GM18520 (cell line): ENCODE data around the gene RBM15.

ENCODE experiments used
- ATAC-seq: cut with Tn5 transposase; IDR thresholded peaks from one replicate; pipeline ENCODE4 v1.9.1; 2021; ENCODE audit not compliant: unreplicated experiment

The RBM15 gene

DNA sequence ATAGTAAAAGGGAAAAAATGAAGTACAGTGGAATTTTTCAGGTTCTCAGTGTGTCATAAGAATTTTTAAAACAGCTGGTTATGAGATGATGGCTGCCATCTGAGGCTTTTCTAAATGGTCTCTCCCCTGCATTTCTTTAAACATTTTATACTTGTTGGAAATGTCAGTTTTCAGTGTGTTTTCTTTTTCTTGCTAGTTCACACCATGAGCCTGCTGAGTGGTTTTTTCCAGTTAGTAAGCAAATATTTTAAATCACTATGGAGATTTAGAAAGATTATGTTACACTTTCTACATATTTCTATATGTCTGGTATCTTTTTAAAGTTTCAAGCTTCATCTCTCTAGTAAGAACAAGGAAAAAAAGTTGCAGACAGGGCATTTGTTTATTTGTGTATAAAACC lies 9.6 kb downstream of the RBM15 start:
- ATAC-seq, result no peak

DNA sequence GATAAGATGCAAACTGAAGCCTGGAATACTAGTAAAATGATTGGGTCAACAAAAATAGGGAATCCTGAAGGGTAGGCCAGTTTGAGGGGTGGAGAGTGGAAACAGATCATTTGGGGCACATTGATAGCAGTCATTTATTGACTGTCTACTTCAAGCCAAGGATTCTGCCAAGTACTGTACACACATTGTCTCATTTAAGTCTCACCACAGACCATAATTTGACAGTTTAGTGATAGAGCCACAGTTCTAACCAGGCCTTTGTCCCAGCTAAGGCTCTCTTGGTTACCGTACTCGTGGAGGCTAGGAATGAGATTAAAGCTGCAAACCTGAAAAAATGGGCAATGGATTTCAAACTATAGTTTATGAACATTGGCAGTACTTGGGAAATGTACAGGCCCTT lies 11.2 kb downstream of the RBM15 start:
- no peak for ATAC-seq

DNA sequence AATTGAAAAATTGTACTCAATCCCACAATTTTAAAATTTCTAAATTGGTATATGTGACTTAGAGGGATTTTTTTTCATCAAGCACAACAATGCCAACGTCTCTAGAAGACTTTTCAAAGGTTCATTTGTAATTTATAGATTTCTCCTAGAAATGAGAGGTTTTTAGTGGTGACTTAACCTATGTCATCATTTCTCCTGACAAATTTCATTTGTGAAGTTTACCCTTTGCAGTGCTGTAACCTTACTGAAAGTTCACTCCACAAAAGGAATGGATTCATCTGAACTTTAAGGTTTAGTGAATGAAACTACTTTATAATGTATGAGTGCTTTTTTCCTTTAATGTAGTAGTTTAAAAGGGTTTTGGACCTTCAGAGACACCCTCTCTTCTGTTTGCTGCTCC lies 16.1 kb downstream of the RBM15 start:
- no peak for ATAC-seq

DNA sequence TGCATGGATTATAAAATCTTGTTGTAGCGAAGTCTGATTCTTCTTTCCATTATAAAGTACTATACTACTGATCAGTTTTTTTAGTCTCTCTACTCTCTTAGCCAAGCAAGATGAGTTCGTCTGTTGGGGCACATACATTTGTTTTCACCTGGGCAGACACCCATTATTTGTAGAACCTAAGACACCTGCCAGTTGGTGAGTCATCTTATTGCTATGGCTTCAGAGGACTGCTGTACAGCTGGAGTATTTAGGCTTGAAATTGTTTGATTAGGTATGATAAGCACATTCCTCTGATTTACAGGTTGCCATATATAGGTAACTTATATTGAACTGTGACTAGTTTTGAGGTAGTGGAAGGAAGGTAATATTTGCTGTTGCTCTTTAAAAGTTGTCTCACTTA lies 17.2 kb downstream of the RBM15 start:
- ATAC-seq, result no peak

DNA sequence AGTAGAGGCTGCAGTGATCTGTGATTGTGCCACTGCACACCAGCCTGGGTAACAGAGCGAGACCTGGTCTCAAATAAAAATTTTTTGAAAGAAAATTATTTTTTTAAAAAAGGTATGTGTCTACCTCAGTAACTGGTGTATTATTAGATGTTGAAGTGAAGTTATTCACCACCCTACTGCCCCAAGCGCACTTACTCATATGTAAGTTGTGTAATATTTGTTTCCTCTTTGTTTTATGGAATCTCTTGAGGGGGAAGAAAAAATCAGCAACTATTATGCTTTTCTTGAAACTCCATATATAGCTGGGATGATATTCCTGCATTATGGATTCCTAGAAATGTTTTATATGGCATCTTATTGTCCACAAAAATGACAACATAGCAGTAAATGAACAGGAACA lies 21.3 kb downstream of the RBM15 start:
- no peak for ATAC-seq

DNA sequence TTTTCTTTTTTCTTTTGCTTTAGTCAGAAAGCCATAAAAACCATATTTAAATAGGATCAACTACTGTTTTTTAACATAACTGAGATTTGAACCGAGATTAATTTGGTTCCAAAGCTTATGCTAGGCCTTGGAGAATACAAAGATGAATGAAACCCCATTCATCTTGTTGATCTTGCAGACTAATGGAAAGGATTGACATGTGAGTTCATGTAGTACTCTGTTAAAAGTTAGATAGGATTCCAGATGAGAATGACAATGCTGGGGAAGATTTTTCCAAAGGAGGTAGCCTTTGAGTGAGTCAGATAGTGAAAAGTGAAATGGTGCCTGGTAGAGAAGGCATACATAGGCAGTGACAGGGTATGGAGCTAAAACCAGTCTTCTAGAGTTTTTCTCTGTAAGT lies 22.7 kb downstream of the RBM15 start:
- ATAC-seq, result no peak

DNA sequence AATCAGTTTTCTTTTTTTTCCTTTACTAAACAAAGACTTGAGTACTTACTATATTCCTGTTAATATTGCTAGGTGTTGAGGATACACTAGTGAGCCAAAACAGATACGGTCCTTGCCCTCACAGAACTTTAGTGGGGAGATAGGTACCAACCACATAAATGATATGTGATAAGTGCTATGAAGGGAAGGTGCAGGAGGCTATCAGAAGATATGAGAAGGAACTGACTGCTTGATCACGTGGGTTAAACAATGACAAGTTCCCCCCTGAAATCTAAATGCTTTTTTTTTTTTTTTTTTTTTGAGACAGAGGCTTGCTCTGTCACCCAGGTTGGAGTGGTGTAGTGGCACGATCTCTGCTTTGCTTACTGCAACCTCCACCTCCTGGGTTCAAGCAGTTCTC lies 25.0 kb downstream of the RBM15 start:
- no peak for ATAC-seq

DNA sequence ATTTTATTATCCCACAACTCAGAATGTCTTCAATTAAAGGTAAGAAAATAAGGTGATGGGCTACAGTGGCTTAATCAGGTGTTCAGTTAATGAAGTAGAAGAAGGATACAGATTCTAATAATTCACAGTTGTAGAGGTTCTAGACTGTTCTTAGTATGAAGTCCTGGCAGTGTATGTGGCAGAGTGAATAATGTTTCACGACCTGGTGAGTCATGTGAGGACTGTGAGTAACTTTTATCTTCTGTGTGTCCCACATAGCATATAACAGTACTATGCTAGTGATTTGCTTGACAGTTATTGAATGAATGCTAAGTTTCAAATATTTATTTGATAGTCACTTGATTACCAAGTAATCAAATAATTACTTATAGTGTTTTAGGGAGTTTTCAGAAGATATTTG lies 31.6 kb downstream of the RBM15 start:
- ATAC-seq, result no peak

DNA sequence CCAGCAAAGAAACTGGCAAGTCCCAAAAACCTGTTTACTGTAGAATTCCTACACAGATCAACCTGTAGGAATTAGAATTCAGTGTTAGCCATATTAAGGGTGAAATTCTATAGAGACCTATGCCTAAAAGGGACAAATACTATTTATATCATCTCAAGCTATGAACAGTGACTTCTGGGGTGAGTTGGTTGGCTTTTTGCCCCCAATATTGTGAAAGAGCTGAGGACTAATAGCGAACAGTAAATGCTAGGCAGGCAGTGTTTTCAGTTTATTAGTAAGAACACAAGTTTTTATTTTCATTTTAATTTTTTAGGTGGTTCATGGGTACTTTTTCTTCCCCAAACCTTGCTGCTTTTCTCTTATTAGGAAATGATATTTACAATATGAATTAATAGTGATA lies 36.3 kb downstream of the RBM15 start:
- ATAC-seq, result no peak

DNA sequence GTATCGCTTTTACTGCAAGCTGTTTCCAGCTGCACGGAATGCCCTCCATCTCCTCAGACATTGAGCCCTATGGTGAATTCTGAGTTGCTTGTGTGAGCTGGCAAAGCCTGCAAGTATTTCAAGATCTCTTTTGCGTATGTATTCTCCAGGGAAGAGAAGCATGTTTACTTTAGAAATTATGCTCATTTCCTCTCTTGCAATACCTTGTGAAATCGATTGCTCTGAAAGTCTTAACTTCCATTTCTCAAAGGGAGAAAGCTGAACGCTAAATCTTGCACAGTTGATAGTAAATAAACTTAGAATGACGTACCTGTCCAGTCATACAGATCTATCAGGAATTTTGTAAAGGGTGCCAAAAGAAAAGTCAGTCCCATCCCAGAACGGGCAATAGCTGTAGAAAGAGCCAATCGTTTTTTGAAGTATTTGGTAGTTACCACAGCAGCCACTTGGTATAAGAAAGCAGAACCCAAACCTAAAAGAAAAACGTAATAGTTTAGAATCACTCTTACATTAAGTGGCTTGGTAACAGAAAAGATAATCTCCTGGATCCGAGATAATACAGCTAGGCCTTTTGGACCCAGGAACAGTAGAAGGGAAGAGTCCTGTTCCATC lies 41.6 kb downstream of the RBM15 start:
- ATAC-seq, result no peak

DNA sequence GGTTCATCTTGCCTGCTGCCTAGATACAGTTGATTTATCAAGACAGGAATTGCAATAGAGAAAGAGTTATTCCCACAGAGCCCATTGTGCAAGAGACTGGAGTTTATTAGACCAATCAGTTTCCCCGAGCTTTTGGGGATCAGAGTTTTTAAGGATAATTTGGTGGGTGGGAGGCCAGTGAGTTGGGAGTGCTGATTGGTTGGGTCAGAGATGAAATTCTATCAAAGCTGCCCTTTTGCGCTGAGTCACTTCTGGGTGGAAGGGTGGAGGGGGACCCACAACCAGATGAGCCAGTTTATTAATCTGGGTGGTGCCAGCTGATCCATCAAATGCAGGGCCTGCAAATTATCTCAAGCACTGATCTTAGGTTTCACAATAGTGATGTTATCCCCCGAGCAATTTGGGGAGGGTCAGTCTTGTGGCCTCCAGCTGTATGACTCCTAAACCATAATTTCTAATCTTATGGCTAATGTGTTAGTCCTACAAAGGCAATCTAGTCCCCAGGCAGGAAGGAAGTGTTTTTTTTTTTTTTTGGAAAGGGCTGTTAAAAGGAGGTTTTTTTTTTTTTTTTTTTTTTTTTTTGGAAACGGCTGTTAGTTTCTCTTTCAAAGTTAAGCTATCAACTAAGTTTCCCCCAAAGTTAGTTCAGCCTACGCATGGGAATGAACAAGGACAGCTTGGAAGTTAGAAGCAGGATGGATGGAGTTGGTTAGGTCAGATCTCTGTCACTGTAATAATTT lies 44.2 kb downstream of the RBM15 start:
- ATAC-seq, result no peak

DNA sequence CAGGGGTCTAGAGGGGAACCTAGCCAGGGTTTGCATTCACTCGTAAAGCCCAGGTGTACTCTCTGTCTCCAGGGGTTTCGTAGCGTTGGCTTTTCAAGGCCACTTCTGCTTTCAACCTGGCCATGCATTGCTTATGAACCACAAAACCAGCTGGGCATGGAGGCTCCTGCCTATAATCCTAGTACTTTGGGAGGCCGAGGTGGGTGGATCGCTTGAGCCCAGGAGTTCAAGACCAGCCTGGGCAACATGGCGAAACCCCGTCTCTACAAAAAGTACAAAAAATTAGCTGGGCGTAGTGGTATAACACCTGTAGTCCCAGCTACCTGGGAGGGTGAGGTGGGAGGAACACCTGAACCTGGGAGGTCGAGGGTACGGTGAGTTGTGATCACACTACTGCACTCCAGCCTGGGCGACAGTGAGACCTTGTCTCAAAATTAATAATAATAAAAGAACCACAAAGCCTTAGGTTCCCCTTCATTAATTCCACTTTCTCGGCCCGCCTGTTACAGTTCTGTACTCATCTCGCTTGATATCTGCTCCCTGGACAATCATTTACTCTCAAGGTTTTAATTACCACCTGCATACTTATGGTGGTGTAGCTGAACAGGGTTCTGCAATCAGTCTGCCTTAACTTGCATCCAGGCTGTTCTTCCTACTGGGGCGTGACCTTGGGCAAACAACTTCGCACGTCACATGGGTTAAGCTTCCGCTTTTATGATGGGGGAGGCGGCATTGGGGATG lies 45.6 kb downstream of the RBM15 start:
- no peak for ATAC-seq

DNA sequence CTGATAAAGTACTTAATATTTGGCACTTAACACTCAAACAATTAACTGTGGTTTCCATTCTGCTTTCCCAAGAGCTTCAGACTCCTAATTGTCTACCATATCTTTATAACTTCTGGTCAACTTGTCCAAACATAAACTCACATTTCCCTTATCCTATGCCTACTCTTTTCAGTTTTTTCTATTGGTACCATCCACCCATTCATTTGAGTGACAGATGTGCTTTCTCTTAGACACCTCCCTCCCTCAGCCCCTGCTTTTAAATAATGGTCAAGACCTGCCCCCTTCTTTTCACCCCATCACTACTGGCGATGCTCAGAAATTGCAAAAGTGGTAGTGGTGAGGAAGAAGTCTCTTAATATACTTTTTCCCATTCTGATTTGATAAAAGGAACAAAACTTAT lies 46.2 kb downstream of the RBM15 start:
- ATAC-seq, result no peak

DNA sequence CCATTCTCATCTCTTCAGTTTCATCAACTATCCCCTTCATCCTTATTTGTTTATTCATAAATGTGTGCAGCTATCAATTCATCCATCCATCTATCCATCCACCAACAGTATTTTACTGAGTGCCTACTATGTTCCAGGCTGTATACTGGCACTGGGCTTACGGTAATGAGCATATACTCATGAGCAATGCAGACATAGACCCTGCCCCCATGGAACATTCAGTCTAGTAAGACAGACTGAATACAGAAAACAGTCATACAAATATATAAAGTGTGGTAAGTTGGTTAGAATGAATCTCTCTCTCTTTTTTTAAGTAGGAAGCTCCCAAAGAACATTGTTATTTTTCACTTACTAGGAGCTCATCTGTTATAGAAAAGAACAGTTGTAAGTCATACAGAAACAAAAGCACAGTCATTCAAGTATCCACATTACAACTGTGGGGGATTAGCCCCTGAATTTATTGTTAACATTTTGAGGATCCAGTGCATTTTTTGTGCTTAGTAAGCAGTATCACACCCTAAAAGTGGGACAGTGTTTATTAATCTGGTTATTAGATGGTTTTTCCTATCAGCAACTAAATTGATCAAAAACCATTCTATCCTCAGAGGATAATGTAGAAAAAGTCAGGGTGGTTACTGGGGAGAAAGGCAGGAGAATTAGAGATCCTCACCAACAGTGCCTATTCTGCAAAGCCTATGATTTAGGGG lies 48.0 kb downstream of the RBM15 start:
- ATAC-seq, result no peak

DNA sequence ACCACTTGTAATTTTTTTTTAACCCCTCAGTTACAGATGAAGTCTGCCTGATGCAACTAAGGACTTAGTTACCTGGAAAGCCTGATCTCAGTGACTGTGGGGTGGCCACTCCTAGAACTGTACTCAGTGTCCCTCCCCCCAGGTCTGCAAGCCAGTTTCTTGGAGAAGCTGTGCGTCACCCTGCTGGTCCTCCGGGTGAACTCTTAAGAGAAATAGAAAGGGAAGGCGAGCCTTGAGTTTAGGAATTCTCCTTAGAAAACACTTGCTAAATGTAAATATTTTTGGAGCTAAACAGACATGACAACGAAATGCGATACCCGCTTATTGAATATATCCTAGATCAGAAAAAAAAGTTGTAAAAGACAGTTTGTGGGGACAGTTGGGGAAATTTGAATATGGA lies 50.9 kb downstream of the RBM15 start:
- ATAC-seq, result no peak

DNA sequence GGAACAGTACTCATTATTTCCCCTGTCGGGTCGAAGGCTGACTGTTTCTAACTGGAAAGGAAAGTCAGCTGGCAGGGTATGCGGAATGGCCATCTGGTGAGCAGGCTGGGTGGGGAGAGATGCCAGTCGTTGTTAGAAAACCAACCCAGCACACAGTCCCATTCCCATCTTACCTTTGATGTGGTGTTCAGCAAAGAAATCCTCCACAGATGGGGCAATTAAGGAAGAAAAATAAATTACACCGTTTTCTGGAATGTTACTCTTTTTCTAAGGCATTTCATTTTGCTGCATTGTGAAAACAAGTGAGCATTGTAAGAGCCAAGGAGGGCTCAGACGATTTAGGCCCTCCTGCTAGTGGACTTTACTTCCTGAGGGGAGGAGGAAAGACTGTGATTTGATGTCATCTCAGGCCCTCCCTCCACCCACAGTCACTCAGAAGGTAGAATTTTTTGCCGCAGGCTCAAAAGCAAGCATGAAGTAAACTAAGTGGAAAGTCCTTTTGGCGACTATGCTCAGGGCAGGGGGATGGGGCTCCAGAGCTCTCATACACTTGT lies 51.6 kb downstream of the RBM15 start, which contains the start of gene SLC16A4:
Gene SLC16A4, minus strand, starts transcription at position 335 of the 554 bp plus-strand sequence. CDS start 1,703 bp downstream, outside the sequence.
- no peak for ATAC-seq

DNA sequence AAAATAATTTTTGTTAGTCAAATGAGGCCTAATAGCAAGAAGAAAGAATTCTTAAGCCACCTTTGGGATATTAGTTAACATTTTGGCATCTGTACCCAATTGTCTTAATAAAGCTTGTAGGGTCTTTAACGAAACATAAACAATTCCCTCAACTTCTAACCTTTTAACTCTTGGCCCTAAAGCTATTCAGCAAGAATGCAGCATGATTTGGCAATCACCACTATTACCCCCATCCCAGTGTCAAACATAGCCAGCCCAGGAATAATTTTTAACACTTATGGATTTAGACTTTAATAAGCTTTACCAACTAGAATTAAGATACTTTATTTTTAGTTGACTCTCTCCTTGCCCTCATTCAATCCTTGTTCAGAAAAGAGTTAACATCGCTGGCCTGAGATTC lies 54.1 kb downstream of the RBM15 start:
- no peak for ATAC-seq

DNA sequence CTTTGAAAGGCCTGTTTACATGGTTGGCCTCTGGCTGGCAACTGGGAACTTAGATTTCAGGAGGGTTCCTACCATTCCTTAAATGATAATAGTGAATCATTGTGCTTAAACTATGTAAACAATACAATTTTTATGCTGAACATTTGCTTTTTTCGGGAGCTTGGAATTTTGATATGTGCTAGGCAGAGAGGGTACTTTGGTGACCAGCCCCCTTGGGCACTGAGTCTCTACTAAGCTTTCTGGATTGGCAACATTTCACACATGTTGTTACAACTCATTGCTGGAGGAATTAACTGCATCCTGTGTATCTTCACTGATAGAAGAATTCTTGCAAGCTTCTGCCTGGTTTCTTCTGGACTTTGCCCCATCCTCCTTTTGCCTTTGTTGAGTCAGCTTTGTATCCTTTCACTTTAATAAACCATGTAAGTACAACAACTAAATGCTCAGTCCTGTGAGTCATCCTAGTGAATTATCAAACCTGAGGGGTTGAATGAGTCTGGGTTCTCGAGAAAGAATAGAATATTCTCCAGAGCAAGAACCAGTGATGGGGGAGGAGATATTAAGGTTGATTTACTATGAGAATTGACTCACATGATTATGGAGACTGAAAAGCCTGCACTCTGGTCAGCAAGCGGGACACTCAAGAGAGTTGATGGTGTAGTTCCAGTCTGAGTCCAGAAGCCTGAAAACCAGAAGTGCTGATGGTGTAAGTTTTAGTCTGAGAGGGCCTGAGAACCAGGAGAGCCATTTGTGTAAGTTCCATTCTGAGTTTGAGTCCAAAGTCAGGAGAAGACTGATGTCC lies 54.7 kb downstream of the RBM15 start:
- no peak for ATAC-seq

DNA sequence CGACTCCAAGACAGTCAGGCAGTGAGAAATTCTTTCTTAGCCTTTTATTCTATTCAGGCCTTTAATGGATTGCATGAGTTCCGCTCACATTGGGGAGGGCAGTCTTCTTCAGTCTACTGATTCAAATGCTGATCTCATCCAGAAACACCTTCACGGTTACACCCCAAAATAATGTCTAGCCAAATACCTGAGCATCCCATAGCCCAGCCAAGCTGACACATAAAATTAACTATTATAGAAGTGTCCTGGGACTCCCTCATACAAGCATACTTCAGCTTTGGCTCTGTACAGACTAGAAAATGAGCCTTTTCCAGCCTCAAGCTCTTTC lies 55.3 kb downstream of the RBM15 start:
- ATAC-seq, result no peak
